Astrocyte (in vitro differentiated cells and primary cell): ENCODE data around the gene FAM241A. TPM values are rescaled to one million over a fixed set of nuclear protein-coding genes. Genes with fewer than 3 reads are reported as not detected.
"Not testable (repeated sequence)": the region's sequence is repeated elsewhere in the genome, so short reads cannot be mapped to it uniquely, and the experiment has no call there.

Experiments
- DNase-seq: peaks from one replicate; pipeline ENCODE4 v3.0.0-alpha.2; 2010; ENCODE audit warnings: low read depth
- FAIRE-seq: peaks from 2 replicates; lab custom pipeline; 2011; peaks lifted over from hg19 to GRCh38; lab: Jason Lieb, UNC
- H2AFZ ChIP-seq: 2 replicates; pipeline ENCODE4 v1.6.0; 2012; ENCODE audit warnings: low read depth, low read length, inconsistent platforms
- H3K27ac ChIP-seq: 2 replicates; pipeline ENCODE4 v1.5.1; 2011; ENCODE audit warnings: low read depth, low read length, inconsistent platforms
- H3K27me3 ChIP-seq: 2 replicates; pipeline ENCODE4 v1.6.0; 2011; ENCODE audit warnings: low read length, inconsistent platforms; ENCODE audit not compliant: insufficient read depth
- H3K36me3 ChIP-seq: 2 replicates; pipeline ENCODE4 v1.5.1; 2011; ENCODE audit warnings: low read length, inconsistent platforms; ENCODE audit not compliant: insufficient read depth
- H3K4me1 ChIP-seq: 2 replicates; pipeline ENCODE4 v1.5.1; 2011; ENCODE audit warnings: low read length, inconsistent platforms; ENCODE audit not compliant: insufficient read depth
- H3K4me2 ChIP-seq: 2 replicates; pipeline ENCODE4 v1.6.0; 2012; ENCODE audit warnings: low read length, inconsistent platforms
- H3K4me3 ChIP-seq: 2 replicates; pipeline ENCODE4 v1.5.1; 2011; ENCODE audit warnings: low read depth, mild to moderate bottlenecking, low read length, inconsistent platforms; ENCODE audit not compliant: insufficient read depth
- H3K79me2 ChIP-seq: 2 replicates; pipeline ENCODE4 v1.6.0; 2012; ENCODE audit warnings: mild to moderate bottlenecking, low read length, inconsistent platforms; ENCODE audit not compliant: insufficient read depth
- H3K9ac ChIP-seq: 2 replicates; pipeline ENCODE4 v1.6.0; 2012; ENCODE audit warnings: mild to moderate bottlenecking, low read length, inconsistent platforms
- H3K9me3 ChIP-seq: 2 replicates; pipeline ENCODE4 v1.5.1; 2012; ENCODE audit warnings: low read depth, mild to moderate bottlenecking, low read length, inconsistent platforms; ENCODE audit not compliant: insufficient read depth
- H4K20me1 ChIP-seq: 2 replicates; pipeline ENCODE4 v1.6.0; 2012; ENCODE audit warnings: low read length, inconsistent platforms; ENCODE audit not compliant: insufficient read depth
- H3K27ac Mint-ChIP-seq: one replicate; pipeline ENCODE4 v1.8.0; 2021; ENCODE audit warnings: mild to moderate bottlenecking, mixed read lengths; ENCODE audit not compliant: unreplicated experiment
- H3K27me3 Mint-ChIP-seq: one replicate; pipeline ENCODE4 v1.8.0; 2021; ENCODE audit warnings: low read depth, mixed read lengths; ENCODE audit not compliant: unreplicated experiment
- H3K36me3 Mint-ChIP-seq: one replicate; pipeline ENCODE4 v1.8.0; 2021; ENCODE audit warnings: low read depth, mixed read lengths; ENCODE audit not compliant: unreplicated experiment
- H3K4me1 Mint-ChIP-seq: one replicate; pipeline ENCODE4 v1.8.0; 2021; ENCODE audit warnings: low read depth, mixed read lengths; ENCODE audit not compliant: unreplicated experiment
- H3K4me3 Mint-ChIP-seq: one replicate; pipeline ENCODE4 v1.8.0; 2021; ENCODE audit warnings: mild to moderate bottlenecking, moderate library complexity, mixed read lengths; ENCODE audit not compliant: unreplicated experiment
- H3K9me3 Mint-ChIP-seq: one replicate; pipeline ENCODE4 v1.8.0; 2021; ENCODE audit warnings: mild to moderate bottlenecking, mixed read lengths; ENCODE audit not compliant: unreplicated experiment
- CTCF ChIP-seq: IDR thresholded peaks from 2 replicates; pipeline ENCODE4 v1.5.1; 2011; ENCODE audit warnings: low read depth, mild to moderate bottlenecking, inconsistent platforms, low read length, moderate library complexity; ENCODE audit not compliant: insufficient read depth
- EZH2 ChIP-seq: IDR thresholded peaks from 2 replicates; pipeline ENCODE4 v1.6.1; 2012; ENCODE audit warnings: mild to moderate bottlenecking, low read length, inconsistent platforms; ENCODE audit not compliant: insufficient read depth
- total RNA-seq: library from RNA; stranded (reverse); gene quantifications from 2 replicates; pipeline ENCODE4 v1.2.1, GENCODE V29; 2021

The FAM241A gene
- total RNA-seq, 1 donor from 2014 or later, result 1.7 TPM

- no peaks in the 10 kb centered on the region for H3K27me3 Mint-ChIP-seq
- Histone ChIP-seq H3K9me3 (no peaks in the 10 kb centered on the region), H3K4me2 (no peak overlapping the region), H4K20me1 (no peaks in the 10 kb centered on the region), H3K27me3 (no peaks in the 10 kb centered on the region), H3K79me2 (no peaks in the 10 kb centered on the region), H3K36me3 (no peaks in the 10 kb centered on the region), H3K4me1 (no peaks in the 10 kb centered on the region), H2AFZ (no peak overlapping the region), H3K9ac (no peak overlapping the region), H3K27ac (no peak overlapping the region), H3K4me3 (no peak overlapping the region)
- H3K9me3 Mint-ChIP-seq, result peaks cover 5% of the 10 kb centered on the region
- no peak for TF ChIP-seq CTCF
- TF ChIP-seq EZH2, result no peak
- no peak for DNase-seq
- H3K27ac Mint-ChIP-seq, result no peak overlapping the region
- no peaks in the 10 kb centered on the region for H3K36me3 Mint-ChIP-seq
- no peak overlapping the region for H3K4me3 Mint-ChIP-seq
- FAIRE-seq, result no peak
- H3K4me1 Mint-ChIP-seq, result no peaks in the 10 kb centered on the region
Measured at GRCh38 chr4:112156112-112156511, 10.9 kb downstream of the FAM241A start.

GRCh38 chr4:112156553-112156952 is 11.3 kb downstream of the FAM241A start:
- H3K27me3 ChIP-seq, result no peaks in the 10 kb centered on the region
- TF ChIP-seq EZH2 (no peak), CTCF (no peak)
- H3K79me2 ChIP-seq, result no peaks in the 10 kb centered on the region
- no peaks in the 10 kb centered on the region for H3K4me1 Mint-ChIP-seq
- H3K4me1 ChIP-seq, result no peaks in the 10 kb centered on the region
- no peaks in the 10 kb centered on the region for H3K36me3 Mint-ChIP-seq
- no peak overlapping the region for H3K4me3 Mint-ChIP-seq
- no peak overlapping the region for H3K27ac Mint-ChIP-seq
- no peaks in the 10 kb centered on the region for H3K9me3 ChIP-seq
- no peak overlapping the region for H3K4me3 ChIP-seq
- no peaks in the 10 kb centered on the region for H3K27me3 Mint-ChIP-seq
- H3K36me3 ChIP-seq, result no peaks in the 10 kb centered on the region
- no peak overlapping the region for H2AFZ ChIP-seq
- DNase-seq (no peak), FAIRE-seq (no peak)
- H3K4me2 ChIP-seq, result no peak overlapping the region
- H3K27ac ChIP-seq, result no peak overlapping the region
- H4K20me1 ChIP-seq, result no peaks in the 10 kb centered on the region
- H3K9ac ChIP-seq, result no peak overlapping the region
- peaks cover 6% of the 10 kb centered on the region for H3K9me3 Mint-ChIP-seq

- H3K79me2 ChIP-seq, DNase-seq, H3K4me1 ChIP-seq, H3K27ac Mint-ChIP-seq, H3K36me3 Mint-ChIP-seq, H4K20me1 ChIP-seq, H3K4me2 ChIP-seq, H3K9me3 ChIP-seq, H3K27me3 ChIP-seq, H3K4me3 ChIP-seq, FAIRE-seq, H3K36me3 ChIP-seq, H3K27me3 Mint-ChIP-seq, H3K4me3 Mint-ChIP-seq, H2AFZ ChIP-seq, H3K27ac ChIP-seq, H3K9ac ChIP-seq: not testable (repeated sequence)
- Mint-ChIP-seq H3K9me3 (peaks cover 10% of the 10 kb centered on the region), H3K4me1 (peaks cover 11% of the 10 kb centered on the region)
Measured at GRCh38 chr4:112163706-112164105, 18.5 kb downstream of the FAM241A start.
